GM21786 (cell line): ENCODE results near the gene RIPOR1.
"Not testable (repeated sequence)": the region's sequence is repeated elsewhere in the genome, so short reads cannot be mapped to it uniquely, and the experiment has no call there.

Experiments used
- ATAC-seq: cut with Tn5 transposase; IDR thresholded peaks from one replicate; pipeline ENCODE4 v1.9.1; 2021; ENCODE audit not compliant: unreplicated experiment

RIPOR1 gene

DNA sequence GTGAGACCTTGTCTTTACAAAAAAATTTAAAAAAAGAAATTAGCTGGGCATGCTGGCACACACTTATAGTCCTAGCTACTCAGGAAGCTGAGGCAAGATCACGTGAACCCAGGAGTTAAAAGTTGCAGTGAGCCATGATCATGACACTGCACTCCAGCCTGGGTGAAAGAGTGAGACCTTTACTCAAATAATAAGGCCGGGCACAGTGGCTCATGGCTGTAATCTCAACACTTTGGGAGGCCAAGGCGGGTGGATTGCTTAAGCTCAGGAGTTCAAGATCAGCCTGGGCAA lies 11.5 kb upstream of the RIPOR1 start:
- ATAC-seq, result no peak

DNA sequence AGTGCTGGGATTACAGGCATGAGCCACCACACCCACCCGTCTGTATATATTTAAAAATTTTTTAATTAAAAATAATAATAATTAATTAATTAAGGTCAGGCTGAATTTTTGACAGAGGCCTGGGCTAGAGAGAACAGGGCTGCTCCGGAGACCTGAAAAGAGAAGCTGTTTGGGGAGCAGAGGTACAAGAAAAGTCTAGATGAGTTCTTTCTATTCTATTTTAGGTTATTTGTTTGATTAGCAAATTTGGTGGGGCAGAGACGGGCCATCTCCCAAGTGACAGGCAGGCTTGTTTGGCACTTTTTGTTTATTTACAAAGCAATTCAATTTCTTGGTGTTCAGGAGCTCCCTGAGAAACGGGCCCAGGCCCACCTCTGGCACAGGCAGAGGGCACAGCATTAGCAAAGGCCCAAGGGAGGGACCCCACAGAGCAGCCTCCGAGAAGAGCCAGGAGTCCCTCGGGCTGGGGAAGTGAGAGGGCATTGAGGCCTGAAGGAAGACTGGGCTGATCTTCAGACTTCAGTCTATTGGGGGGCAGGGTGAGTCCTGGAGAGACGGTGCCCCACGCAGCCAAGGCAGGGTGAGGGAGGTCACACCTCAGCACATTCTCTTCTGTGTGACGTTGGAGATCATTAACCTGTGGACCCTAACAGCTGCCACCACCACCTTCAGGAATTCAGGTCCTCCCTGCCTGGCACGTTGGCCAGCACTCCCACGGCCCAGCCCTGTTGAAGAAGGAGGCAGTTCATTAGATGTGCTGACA lies 10.8 kb upstream of the RIPOR1 start:
- ATAC-seq, result peak; percentile 48

DNA sequence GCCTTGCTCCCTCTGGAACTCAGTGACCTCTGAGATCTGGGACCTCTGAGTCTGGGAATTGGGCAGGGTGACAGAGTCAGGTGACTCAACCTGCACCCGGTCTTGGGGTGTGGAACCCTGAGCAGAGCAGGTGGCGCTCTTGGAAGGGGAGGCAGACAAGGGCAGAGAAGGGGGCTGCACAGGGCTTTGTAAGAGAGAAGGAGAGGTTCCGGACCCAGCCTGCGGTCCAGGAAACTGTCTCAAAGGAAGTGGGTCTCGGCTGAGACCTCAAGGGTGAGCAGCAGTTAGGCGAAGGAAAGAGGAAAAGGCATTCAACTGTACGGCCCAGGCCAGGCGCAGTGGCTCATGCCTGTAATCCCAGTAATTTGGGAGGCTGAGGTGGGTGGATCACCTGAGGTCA lies 10.0 kb upstream of the RIPOR1 start:
- ATAC-seq, result no peak

DNA sequence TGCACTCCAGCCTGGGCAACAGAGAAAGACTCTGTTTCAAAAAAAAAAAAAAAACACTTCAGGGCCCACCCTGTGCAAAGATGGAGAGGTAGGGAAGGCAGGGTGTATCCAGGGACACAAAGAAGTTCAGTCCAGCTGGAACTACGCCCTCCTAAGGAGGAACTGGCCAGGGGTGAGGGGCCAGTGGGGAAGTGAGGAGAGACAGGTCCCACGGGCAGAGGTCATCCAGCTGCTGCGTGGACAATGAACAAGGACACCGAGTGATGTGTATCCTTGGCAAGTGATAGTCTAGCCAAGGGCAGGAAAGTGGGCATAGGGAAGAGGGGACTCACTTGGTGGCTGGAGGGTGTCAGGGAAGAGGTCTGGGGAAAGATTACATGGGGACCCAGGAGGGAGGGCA lies 9.4 kb upstream of the RIPOR1 start:
- no peak for ATAC-seq

DNA sequence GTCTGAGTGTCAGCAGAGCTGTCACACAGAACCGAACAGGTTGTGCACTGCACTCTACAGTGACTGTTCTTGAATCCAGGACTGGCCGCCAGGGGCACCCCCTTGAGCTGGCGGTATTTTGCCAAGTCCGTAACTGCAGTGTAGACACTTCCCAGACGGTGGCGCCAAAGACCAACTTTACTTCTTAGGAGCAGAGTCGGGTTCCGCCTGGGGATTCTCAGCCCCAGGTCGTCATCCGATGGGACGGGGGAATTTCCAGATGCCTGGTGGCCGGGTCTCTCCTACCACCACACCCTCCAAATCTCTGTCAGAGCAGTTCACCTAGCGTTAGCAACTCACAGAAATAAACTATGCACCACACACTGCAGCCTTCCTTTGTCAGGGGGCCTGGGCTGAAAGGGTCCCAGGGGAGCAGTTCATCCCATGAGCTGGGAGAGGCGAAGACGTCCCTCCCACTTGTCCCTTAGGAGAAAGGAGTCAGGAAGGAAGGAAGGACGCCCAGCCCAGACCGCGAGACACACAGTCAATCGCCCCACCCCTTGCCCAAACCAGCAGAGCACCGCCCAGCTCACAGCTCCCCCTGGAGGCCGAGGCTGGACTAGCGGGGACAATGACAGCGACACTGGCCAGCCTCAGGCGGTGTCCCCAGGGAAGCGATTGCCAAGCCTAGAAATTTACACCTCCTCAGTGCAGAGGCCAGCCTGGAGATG lies 7.4 kb upstream of the RIPOR1 start:
- peak; percentile 52 for ATAC-seq

DNA sequence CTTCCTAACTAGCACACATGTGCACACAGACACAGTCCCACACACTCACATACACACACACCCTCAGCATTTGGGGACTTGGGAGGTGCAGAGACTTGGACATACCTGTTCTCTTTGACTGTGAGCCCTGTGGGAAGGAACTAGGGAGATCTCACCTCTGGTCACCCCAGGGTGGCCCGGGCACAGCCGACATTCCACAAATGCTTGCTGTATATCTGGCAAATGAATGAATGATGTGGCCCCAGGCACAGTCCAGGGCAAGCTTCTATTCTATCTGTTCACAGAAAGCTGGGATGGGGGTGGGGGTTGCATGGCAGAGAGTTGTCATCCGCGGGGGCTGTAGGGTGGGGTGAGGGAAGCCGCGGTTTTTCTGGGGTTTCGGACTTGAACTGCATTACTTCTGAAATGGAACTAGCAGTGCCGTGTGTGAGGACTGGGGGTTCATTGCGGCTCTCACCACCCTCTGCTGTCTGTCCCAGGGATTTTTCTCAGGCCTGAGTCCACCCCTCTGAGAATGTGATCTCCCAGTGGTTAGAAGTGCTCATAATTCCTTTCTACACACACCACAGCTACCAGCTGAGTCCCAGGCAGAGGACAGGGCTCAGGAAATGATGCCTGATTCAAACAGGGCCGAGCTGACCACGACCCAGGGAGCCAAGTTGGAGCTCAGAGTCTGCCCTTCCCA lies 3.3 kb upstream of the RIPOR1 start:
- ATAC-seq, result no peak

DNA sequence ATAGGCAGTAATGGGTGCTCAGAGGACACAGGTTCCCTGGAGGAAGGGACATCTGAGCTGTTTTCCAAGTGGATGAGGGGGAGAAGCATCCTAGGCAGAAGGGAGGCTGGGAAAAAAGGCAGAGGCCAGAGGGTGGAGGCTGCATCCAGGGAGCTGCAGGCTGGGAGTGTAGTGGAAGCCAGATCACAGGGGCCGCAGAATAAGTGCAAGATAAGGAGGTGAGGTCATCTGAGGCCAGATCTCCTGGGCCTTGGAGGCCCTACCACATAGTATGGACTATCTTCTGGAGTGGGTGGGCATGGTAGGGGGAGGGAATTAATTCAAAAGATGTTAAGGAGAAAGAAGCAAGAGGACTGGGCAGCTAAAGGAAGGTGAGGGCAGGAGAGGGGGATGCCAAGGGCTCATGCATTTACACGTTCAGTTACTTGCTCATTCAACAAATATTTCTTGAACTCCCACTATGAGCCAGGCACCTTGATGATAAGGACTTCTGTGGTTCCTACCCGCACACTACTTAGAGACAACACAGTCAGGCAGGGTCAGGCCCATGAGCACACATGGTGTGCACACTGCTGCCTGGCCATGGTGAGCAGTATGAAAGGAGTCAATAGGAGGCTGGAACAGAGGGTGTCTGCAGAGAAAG lies 2.4 kb upstream of the RIPOR1 start:
- ATAC-seq, result no peak

DNA sequence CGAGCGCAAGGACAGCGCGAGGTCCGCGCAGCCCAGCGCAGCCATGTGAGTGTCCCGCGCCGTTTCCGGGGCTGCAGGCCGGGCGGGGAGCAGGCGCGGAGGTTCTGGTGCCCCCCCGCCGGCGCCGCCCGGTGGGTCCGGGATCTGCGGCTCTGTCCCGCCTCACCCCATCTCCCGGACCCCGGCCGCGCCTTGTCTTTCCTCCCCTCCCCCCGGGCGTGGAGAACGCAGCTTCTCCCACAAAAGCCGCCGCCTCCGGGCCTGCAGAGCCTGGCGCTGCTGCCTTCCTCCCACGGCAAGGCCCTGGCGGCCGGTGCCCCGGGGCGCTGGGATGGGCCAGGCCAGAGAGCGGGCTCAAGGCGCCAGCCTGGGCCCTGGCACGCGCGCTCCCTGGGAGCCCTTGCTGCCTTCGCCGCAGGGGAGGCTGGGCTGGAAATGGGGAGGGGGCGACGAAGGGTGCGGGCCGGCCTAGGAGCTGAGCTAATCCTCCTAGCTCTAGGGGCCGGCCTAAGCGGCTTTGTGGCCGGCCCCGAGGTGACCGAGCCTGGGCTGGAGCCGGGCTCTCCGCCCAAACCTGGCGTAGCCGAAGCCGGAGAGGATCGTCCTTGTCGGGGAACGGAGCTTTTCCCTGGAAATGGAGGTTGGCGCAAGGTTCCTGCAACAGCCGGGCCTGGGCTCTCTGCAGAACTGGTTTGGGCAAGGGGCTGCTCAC lies 397 bp downstream of the RIPOR1 start:
- no peak for ATAC-seq

DNA sequence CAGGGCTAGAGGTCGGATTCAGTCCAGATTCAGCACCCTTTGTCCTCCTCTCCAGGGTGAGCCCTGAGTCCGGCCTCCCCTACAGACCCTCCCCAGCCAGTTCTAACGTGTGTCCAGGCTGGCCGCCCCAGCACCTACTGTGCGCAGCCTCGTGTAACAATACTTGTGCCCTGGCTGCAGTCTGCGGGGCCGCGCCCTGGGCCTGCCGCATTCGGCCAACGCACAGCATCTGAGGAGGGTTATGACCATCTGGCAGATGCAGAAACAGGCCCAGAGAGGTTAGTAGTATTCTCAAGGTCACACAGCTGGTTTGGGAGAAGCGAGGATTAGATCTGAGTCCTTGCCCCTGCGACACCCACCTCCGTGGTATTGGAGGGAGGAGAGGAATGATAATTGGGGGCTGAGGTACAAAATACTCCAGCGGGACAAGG lies 968 bp downstream of the RIPOR1 start:
- ATAC-seq, result no peak

DNA sequence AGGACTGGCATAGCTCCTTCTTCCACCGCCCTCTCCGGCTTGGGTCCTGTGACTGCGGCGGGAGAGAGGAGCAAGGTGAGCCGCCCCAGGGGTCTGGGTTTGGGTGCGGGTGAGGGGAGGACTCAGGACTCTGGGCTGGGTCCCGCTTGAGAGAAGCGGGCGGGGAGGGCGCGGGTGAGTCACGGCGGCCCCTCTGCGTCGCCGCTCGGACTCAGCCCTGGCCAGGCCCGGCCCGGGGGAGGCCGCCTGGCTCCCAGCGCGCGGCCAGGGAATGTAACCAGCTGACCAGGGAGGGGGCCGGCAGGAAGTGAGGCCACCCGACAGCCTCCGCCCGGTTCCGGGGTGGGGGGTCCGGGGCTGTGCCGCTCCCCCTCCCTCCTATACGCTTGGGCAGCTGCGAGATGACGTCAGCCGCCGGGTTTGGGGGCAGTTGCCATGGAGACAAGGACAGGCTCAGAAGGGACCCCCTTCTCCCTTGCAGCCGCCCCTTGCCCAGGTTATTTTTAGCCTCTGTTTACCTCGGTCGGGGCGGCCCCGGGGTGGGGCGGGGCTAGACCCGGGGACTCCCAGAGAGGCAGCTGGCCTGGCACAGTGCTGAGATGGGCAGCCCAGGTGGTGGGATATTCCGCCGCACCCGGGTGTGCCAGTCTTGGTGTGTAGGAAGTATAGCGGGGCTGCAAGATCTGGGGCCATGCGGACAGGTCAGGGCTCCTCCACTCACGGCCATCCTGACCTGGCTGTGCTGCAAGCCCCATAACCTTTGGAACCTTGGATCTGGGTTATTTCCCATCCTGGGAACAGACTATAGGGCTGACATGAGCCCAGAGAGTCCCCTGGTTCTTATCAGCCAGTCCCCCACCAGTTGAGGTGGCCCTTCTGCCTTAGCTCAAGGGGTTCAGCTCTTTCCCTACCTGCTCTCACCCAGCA lies 1.6 kb downstream of the RIPOR1 start:
- ATAC-seq, result peak; percentile 50

DNA sequence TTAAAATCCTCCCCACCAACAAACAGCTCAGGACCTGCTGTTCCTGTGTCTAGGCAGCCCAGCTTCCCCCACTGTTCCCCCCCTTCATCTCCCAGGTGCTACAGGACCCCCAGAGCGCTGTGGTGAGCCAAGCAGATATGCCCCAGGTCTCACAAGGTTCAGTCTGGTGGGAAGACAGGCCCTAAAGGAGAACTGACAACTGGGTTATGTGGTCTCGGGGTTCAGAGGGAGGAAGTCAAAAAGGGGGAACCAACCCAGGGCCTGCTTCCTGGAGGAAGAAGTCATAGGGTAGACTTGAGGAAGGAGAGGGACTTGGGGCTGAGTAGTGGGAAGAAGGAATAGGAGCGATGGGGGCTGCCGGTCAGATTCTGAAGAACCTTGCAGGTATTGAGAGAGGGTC lies 2.6 kb downstream of the RIPOR1 start:
- no peak for ATAC-seq

DNA sequence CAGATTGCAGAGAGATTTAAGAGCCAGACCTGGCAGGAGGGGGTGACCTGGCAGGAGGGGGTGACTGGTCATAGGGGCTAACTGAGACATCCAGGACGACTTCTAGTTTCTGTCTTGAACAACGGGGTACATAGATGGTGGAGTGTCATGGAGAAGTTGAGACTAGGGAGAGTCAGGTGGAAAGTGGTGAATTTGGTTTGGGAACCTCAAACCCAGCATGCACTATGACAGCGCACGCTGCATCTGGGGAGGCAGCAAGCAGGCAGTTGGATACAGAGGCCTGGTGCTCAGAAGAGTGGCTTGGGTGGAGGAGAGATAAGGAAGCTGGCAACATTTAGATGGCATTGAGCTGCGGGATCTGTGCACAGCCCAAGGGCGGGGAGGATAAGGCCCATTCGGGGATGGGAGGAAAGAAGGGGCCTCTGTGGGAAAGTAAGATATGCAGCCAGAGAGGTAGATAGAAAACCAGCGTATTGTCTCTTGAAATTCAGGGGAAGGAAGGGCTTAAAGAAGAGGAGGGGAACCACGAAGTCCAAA lies 4.5 kb downstream of the RIPOR1 start:
- no peak for ATAC-seq

DNA sequence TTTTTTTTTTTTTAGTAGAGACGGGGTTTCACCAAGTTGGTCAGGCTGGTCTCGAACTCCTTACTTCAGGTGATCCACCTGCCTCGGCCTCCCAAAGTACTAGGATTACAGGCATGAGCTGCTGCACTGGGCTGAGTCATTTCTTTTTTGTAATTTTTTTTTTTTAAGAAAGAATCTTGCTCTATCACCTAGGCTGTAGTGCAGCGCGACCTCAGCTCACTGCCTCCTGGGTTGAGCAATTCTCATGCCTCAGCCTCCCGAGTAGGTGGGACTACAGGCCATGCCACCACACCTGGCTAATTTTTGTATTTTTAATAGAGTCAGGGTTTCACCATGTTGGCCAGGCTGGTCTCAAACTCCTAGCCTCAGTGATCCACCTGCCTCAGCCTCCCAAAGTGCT lies 5.4 kb downstream of the RIPOR1 start:
- not testable (repeated sequence) for ATAC-seq

DNA sequence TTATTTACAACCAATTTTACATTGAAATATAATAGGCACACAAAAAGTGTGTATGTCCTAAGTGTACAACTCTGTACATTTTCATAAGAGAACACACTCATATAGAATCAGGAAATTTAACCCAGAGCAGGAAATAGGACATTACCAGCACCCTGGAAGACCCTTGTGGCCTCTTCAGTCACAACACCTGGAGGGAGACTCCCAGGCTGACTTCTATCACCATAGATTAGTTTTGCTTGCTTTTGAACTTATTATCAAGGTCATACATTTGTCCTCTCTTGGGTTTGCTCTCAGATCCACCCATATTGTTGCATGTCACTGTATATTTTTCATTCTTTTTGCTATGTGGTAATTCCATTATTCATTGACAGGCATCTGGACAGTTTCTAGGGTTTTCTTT lies 5.8 kb downstream of the RIPOR1 start:
- no peak for ATAC-seq

DNA sequence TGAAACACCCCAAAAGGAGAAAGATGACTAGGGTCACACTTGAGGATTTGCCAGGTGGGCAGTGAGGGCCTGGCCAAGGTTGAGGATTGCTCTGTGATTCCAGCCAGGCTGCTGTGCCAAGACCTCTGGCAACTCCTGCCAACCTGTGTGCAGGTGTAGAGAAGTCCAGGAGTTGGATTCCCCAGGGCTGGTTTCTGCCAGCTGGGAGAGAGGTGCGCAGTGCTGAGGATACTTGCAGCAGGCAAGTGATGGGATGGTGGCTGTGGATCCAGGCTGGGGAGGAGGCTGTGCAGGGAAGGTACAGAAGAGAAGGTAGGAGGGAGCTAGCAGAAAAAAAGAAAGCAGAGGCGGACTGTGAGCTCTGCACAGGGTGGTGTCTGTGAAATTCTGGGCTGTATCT lies 6.6 kb downstream of the RIPOR1 start:
- ATAC-seq, result no peak

DNA sequence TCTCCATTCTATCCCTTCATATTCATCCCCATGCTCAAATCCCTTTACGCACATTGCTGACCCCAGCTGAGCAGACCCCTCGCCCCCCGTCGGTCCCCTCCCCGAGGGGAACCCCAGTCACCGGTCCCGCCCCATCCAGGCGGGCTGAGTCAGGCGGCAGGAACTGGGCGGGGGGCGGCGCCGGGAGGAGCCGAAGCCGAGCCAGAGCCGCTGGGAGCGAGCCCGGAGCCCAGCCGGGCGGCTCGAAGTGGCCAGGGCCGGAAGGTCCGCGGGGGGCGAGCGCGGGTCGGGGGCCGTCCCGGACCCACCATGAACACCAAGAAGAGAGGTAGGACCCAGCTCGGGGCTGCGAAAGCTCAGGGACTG lies 8.6 kb downstream of the RIPOR1 start:
- peak; percentile 26 for ATAC-seq

DNA sequence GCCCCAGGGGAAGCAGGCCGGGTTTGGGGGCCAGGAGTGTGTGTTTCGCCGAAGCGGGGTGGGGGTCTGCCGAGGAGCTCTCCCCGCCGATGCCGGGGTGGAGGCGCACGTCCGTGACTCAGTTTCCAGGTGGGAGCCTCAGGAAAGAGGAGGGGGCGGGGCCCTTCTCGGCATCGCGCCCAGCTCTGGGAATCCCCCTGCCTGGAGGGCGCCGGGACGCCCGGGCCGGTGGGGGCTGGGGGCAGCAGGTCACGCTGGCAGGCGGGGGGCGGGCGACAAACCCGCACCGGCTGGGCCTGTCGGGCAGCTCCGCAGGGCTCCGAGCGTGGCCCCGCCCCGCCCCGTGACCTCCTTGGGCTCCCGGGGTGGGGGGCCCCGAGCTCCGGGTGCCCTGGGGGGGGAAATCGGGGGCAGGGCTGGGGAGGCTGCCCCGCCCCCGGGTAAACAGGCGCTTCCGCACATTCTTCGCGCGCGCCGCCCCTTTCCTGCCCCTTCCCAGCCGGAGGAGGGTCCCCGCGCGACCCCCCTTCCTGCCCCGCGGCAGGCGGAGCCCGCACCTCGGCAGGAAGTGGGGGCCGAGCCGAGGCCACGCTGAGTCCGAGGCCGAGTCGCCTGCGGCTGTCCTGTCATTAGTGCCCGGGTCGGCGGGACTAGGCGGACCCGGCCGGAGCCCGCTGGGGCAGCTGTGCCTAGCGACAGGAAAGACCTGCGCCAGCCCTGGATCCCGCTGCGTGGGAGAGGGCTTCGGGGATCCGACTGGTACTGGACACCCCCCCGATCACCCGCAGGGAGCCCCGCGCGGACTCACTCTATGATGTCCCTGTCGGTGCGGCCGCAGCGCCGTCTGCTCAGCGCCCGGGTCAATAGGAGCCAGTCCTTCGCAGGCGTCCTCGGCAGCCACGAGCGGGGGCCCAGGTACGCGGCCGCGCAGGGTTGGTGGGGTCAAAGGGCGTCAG lies 9.3 kb downstream of the RIPOR1 start:
- peak; percentile 49 for ATAC-seq

DNA sequence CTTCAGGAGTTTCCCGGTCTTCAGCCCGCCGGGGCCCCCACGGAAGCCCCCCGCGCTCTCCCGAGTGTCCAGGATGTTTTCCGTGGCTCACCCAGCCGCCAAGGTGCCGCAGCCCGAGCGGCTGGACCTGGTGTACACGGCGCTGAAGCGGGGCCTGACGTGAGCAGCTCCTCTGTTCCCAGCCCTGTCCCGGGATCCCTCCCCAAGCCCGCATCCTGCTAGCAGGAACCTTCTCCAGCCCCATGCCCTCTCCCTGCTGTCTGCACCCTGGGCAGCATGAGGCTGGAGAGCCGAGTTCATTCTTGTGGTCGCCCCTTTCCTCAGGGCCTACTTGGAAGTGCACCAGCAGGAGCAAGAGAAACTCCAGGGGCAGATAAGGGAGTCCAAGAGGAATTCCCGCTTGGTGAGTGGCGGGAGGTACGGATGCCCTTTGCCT lies 10.1 kb downstream of the RIPOR1 start:
- ATAC-seq, result no peak

DNA sequence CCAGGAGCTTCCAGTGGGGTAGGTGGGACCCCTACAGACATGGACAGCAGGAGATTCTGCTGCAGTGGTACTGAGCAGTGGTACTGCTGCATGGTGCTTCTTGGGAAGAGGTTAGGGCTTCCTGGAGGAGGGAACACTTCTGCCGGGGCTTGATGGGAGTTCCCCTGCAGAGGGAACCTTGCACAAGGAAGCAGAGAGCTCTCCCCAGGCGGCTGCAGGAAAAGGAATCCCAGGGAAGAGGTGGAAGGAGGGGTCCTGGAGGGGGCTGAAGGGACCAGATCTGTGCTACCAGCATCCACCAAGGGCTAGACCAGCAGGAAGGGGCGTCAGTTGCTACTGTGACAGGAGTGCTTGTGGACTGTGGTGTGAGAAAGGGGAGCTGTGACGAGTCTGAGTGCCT lies 10.6 kb downstream of the RIPOR1 start:
- no peak for ATAC-seq
